Bronchial epithelial cell (primary cell): ENCODE measurements around the gene LRTM1. TPM values are rescaled to one million over a fixed set of nuclear protein-coding genes. Genes with fewer than 3 reads are reported as not detected.

ENCODE experiments used
- DNase-seq: peaks from one replicate; pipeline ENCODE4 v3.0.0-alpha.2; 2010; ENCODE audit warnings: low read depth
- FAIRE-seq: peaks from 2 replicates; lab custom pipeline; 2011; peaks lifted over from hg19 to GRCh38; lab: Jason Lieb, UNC
- H3K27me3 ChIP-seq: 2 replicates; pipeline ENCODE4 v1.5.1; 2011; ENCODE audit warnings: low read length; ENCODE audit not compliant: control insufficient read depth, insufficient read depth
- H3K36me3 ChIP-seq: 2 replicates; pipeline ENCODE4 v1.5.1; 2011; ENCODE audit warnings: low read length; ENCODE audit not compliant: control insufficient read depth, insufficient read depth
- H3K4me3 ChIP-seq: 2 replicates; pipeline ENCODE4 v1.5.1; 2011; ENCODE audit warnings: mild to moderate bottlenecking, low read depth, low read length, control low read depth
- total RNA-seq: library from RNA; depleted of rRNA; stranded (reverse); fragments of >200 nt; gene quantifications from 2 replicates; pipeline ENCODE4 v1.2.1, GENCODE V29; 2014
- TF ChIP-seq, protein P1 (sequence below): IDR thresholded peaks from 2 replicates; pipeline ENCODE4 v1.5.1; 2011; ENCODE audit warnings: mild to moderate bottlenecking, moderate library complexity, low read length, control low read depth, inconsistent platforms; ENCODE audit not compliant: insufficient read depth, severe bottlenecking

Gene LRTM1
- total RNA-seq, 1 donor from 2014 or later: not detected

DNA sequence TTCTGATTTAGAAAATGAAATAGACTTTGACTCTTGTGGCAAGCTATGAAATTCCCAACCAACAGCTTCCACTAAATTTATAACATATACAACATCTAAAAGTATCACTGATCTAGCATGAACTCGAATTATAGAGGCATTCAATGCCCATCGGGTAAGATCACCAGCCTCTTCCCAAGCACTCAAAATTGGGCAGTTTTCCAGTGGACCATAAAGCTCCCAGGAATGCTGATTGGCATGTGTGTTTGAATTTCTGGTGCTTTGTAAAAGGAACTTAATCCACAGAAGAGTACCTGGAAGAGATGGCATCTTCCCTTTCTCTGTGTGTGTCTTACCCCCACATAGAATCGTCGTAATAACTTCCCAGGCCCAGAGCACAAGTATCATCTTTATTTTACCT, 10.0 kb downstream of the LRTM1 start:
- TF ChIP-seq, protein P1, sequence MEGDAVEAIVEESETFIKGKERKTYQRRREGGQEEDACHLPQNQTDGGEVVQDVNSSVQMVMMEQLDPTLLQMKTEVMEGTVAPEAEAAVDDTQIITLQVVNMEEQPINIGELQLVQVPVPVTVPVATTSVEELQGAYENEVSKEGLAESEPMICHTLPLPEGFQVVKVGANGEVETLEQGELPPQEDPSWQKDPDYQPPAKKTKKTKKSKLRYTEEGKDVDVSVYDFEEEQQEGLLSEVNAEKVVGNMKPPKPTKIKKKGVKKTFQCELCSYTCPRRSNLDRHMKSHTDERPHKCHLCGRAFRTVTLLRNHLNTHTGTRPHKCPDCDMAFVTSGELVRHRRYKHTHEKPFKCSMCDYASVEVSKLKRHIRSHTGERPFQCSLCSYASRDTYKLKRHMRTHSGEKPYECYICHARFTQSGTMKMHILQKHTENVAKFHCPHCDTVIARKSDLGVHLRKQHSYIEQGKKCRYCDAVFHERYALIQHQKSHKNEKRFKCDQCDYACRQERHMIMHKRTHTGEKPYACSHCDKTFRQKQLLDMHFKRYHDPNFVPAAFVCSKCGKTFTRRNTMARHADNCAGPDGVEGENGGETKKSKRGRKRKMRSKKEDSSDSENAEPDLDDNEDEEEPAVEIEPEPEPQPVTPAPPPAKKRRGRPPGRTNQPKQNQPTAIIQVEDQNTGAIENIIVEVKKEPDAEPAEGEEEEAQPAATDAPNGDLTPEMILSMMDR: no peak
- DNase-seq (no peak), FAIRE-seq (no peak)
- H3K4me3 ChIP-seq: no peak overlapping the region
- H3K36me3 ChIP-seq: no peaks in the 10 kb centered on the region
- H3K27me3 ChIP-seq: no peaks in the 10 kb centered on the region

DNA sequence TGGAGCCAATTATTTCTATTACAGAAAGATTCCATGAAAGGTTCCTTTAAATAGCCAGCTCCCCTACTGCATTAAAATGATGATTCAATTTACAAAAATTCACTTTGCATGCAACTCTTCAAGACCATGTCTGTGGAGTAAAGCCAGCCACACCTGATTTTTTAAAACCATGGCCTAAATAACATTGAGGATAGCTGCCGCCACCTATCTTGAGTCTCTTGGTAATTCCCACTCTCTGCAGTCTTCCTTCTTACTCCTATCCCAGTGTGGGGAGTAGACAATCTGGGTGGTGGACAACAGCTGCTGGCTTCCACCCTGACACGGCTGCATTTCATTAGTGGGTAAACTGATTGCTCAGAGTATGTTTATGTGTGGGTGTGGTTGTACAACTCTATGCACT, 10.7 kb downstream of the LRTM1 start:
- TF ChIP-seq, protein P1: no peak
- FAIRE-seq (no peak), DNase-seq (peak; percentile 3)
- H3K27me3 ChIP-seq: no peaks in the 10 kb centered on the region
- no peaks in the 10 kb centered on the region for H3K36me3 ChIP-seq
- H3K4me3 ChIP-seq: no peak overlapping the region

GRCh38 chr3:54916732-54917131, 11.1 kb downstream of the LRTM1 start:
- TF ChIP-seq, protein P1: no peak
- DNase-seq (no peak), FAIRE-seq (no peak)
- Histone ChIP-seq H3K27me3 (no peaks in the 10 kb centered on the region), H3K4me3 (no peak overlapping the region), H3K36me3 (no peaks in the 10 kb centered on the region)

DNA sequence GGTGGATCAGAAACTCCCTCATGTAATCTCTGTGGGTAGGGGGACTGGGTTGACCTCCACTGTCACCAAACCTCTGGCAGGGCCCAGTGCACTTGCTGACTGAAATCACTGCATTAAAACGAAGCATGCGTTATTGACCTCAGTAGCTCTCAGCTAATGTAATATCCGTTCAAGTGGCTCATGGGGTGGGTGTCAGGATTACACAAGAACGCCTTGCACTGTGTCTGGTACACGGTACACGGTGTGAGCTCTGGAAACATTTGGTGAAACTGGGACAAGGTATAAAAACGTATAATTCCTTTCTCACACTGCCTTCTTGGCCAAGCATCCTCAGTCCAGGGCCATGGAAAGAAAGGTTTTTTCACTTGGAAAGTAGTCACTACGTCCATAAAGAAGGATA, 11.9 kb downstream of the LRTM1 start:
- TF ChIP-seq, protein P1: no peak
- Histone ChIP-seq H3K36me3 (no peaks in the 10 kb centered on the region), H3K27me3 (no peaks in the 10 kb centered on the region), H3K4me3 (no peak overlapping the region)
- DNase-seq: no peak
- no peak for FAIRE-seq

DNA sequence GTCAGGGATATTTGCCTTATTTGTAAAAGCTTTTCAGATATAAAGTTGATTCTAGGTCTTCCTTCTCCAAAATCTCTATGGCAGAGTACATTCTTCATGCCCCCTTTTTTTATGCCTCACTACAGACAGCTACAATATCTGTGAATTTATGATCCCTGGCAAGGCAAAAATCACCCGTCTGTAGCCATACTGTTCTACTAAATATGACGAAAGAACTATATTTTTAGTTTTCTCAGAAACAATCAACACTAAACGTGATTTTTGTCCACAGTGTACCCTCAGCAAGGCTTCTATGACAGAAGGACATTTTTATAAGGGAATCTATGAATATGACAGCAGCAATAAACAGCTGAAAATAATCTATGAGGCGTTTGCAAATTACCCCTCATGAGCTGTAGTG, 12.7 kb downstream of the LRTM1 start:
- Histone ChIP-seq H3K4me3 (no peak overlapping the region), H3K36me3 (no peaks in the 10 kb centered on the region), H3K27me3 (no peaks in the 10 kb centered on the region)
- FAIRE-seq: no peak
- TF ChIP-seq, protein P1: no peak
- DNase-seq: no peak

DNA sequence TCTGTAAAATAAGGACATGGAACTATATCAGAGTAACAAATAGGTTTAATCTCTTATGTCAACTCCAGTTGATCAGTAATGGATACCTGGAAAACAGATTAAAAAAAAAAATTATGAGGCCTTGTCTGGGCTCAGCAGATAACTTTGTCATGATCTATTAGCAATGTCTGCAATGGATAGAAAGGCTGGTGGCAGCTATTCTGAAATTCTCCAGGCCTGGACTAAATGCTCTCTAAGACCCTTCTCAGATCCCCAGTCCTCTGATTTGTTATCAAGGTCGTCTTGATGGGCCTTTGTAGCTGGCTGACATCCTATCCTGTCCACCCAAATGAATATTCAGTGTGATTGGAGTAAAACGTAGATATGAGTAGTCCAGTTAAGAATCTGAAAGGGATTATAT, 13.7 kb downstream of the LRTM1 start:
- no peak for FAIRE-seq
- Histone ChIP-seq H3K4me3 (no peak overlapping the region), H3K27me3 (no peaks in the 10 kb centered on the region), H3K36me3 (no peaks in the 10 kb centered on the region)
- no peak for DNase-seq
- TF ChIP-seq, protein P1: no peak
